ENCODE measurements around the gene JMJD1C.

JMJD1C gene

DNA sequence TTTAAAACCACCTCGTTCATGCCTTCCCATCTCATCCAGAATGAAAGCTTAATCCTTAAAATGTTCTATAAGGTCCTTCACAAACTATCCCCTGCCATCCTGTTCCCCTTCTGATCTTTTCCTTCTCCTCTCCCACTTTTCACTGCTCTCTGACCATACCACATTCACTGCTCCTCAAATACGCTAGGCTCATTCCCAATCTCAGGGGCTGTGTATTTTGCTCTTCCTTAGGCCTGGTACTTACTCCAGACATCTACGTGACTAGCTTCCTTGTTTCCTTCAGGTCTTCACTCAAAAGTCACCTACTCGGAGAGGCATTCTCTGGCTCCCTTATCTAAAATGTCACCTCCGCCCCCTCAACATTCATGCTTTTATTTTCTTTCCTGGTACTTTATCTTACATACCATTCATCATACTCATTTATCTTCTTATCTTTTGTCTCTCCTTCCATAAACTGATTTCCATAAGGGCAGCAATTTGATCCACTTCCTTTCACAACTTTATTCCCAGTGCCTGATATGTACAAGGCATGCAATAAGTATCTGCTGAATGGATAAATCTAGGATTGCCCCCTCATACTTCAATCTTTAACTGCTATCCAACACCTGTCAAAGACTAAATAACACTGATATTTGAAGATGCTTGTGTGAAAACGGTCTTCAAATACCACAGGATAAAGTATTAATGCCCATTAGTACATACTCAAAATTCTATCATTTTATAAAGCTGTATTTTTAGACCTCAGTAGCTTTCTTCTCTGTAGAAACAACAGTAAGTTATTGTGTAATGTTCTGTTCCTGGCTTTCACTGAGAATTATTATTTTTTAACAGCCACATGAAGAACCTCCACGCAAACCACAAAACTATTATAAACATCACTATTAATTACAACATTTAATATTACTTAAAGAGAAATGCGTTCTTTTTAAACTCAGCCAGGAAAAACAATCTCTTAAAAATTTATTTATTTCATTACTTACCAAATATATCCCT is 27.0 kb downstream of the JMJD1C start:
- DNase-seq (ENCODE audit: low spot score): no peak

DNA sequence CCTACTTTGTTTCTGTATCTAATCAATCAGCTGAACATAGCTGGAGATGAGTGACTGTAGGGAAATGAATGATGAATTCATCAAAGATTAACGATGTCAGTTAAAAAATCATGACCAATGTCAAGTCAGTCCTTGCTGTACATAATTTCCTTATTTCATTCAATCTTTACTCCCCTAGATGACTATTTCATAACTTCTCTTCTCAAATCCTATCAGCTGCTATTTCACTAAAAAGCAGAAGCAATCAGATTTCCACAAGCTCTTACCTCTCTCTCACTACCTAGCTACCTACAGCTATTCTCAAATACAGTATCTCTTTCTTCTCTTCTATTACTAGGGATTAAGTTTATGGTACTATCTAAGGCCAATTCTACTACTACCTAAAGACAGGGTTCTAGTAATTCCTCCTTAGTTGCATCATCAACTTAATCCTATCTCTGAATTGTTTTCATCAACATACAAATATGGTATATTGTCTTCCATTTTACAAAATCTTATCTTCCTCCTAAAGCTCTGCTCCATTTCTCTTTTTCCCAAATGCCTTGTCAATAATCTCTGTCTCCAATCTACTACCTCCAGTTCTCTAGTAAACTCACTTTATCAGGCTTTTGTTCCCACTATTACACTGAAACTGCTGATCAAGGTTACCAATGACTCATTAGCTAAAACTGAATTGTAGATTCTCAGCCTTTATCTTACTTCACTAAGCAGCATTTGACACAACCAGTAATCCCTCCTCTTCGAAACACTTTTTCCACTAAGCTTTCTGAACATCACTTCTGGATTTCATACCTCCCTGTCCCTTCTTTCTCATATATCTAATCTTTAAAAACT is 28.4 kb downstream of the JMJD1C start:
- DNase-seq (ENCODE audit: low spot score): no peak

DNA sequence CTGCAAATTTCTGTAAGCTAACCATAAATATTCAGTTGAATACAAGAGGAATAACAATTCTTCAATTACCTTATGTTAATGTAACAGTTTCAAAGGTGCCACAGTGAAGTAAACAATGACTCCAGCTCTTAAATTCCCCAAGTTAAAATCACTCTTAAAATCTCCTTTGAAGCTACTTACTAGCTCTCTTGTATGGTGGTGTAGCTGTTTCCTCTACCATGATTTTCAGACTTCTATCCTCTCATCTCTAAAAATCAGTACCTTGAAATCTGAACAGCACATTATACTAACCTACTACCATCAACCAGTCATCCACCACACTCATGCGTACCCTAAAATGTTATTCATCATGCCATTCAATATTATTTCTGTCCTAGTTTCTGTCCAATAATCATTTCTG is 29.6 kb downstream of the JMJD1C start:
- DNase-seq (ENCODE audit: low spot score): no peak

DNA sequence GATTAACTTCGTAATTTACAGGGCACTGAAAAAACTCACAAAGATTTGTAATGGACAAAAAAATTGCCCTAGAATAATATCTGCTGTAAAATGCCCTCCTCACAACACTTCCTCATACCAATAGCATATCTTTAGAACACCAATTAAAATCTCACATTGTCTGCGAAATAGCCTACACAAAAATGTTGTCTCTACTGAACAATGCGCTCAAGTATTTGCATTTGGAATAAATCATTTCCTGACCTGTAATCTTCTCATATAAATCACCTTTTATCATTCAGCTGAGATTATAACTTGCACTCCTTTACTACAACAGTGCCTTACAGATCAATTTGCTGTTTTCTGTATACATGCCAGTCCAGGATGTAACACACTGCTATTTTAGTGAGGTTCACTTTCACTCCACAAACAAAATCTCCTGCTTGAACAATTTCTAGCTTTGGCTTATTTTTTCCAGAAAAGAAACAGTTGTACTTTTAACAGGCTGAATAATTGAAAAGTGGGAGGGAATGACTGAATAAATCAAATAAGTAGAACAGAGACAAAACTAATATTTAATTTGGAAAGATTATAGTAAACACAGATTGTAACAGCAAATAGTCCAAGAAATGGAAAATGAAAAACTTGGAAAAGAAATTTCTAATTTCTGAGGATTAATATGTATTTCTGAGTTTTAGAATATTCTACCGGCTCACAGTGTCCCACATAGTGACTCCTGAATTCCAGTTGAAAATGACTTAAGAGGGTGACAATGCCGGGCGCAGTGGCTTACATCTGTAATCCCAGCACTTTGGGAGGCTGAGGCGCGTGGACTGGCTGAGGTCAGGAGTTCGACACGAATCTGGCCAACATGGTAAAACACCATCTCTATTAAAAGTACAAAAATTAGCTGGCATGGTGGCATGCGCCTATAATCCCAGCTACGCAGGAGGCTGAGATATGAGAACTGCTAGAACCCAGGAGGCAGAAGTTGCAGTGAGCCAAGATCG is 30.6 kb downstream of the JMJD1C start:
- no peak for DNase-seq (ENCODE audit: low spot score)

DNA sequence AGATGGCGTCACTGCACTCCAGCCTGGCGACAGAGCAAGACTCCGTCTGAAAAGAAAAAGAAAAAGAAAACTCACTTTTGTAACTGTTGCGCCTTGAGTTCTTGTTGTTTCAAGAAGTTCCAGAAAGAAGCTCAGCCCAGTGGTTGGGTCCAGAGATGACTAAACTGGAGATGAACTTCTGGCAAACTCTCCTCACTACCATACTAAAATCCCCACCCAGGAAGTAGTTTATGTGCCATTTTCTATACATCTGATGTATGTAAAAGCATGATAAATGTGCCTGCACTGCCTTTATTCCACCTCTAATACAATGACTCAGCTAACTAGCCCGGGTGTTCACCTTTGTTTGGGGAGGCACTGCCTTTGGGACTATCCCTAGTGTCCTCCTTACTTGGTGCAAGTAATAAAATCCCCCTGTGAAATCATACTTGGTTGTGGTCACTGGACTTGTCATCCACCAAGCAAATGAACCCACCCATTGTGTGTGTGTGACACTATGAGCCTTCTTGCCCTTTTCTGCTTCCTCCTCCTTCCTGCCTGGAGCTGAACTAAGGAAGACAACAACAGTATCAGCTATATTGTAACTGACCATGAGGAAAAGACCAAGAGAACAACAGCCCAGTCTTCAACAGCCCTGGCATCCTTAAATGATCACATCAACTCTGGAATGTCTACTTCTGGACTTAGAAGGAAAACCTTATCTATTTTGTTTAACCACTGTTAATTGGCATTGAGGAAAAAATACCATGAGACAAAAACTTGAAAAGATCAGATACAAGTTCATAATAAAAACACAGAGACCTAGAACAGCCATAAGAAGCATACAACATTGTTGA is 33.6 kb downstream of the JMJD1C start:
- no peak for DNase-seq (ENCODE audit: low spot score)

DNA sequence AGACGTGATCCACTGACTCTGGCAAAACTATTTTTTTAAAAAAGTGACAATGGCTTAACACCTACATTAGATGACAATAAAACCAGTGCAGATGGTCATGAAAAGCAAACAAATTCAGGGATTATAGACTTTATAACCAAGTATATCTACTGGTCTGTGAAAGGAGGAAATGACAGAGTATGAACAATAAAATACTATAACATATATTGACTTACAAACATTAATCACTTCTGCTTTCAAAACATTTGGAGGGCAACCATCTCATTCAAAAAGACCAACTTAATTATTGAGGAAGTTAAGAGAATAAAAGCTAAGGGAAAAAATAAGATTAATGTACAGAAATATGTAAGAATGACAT is 34.8 kb downstream of the JMJD1C start:
- DNase-seq (ENCODE audit: low spot score): no peak

DNA sequence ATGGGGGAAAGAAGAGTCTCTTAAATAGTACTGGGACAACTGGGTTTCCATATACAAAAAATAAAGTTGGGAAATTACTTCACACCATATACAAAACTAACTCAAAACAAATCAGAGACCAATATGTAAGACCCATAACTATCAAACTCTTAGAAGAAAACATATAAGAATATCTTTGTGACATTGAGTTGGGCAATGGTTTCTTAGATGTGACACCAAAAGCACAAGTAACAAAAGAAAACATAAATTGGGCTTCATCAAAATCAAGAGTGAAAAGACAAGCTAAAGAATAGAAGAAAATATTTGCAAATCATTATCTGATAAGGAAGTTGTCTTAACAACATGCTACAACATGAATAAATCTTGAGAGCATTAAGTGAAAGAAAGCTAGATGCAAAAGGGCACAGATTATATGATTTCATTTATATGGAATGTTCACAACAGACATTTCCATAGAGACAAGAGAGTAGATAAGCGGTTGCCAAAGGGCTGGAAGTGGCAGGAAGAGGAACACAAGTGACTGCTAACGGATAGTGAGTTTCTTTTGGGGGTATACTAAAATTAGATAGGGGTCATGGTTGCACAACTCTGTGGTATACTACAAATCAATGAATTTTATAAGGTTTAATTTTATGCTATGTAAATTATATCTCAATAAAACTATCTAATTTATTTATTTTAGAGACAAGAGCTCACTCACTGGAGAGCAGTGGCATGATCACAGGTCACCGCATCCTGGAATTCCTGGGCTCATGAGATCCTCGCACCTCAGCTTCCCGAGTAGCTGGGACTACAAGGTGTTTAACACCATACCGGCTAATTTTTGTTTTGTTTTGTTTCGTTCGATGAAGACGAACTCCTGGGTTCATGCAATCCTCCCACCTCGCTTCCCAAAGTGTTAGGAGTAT is 35.4 kb downstream of the JMJD1C start:
- peak; percentile 12 for DNase-seq (ENCODE audit: low spot score)

DNA sequence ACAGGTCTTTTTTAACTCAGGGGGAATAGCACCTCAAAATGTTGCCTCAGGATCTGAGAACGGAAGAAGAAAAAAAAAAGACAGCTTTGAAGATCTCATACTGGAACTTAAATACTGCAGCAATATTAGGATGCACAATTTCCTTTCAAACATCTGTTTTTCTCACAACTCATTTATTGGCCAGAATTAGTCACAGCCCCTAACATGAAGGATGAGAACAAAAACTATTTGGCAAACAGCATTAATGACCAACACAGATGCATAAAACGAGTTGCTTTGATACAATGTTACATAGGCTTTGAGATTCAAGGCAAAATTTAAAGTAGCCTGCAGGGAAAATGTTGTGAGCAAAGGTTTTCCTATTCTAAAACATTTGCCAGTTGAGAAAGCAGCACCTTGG is 36.5 kb downstream of the JMJD1C start:
- peak; percentile 30 for DNase-seq (ENCODE audit: low spot score)

DNA sequence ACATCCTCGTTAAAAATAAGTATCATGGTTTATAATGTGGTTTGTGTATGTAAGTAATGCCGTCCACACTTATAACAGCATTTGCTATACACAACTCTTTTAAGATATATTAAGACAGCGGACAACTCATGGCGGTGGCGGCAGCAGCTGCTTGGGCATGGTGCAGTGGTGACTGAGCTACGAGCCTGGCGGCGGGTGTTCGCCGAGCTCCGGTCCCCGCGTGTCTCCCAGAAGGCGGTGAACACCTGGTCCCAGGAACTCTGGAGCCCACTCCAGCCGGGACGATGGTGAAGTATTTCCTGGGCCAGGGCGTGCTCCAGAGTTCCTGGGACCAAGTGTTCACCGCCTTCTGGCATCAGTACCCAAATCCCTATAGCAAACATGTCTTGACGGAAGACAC is 38.8 kb downstream of the JMJD1C start:
- no peak for DNase-seq (ENCODE audit: low spot score)

DNA sequence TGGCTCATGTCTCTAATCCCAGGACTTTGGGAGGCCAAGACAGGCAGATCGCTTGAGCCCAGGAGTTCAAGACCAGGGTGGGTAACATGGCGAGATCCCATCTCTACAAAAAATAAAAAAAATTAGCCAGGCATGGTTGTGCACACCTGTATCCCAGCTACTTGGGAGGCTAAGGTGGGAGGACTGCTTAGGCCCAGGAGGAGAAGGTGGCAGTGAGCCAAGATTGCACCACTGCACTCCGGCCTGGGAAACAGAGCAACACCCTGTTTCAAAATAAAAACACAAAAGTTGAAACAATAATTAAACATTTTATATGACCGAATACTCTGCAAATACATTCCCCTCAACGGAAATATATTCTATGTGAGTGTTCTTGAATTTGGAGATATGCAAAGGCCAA is 40.3 kb downstream of the JMJD1C start:
- no peak for DNase-seq (ENCODE audit: low spot score)

DNA sequence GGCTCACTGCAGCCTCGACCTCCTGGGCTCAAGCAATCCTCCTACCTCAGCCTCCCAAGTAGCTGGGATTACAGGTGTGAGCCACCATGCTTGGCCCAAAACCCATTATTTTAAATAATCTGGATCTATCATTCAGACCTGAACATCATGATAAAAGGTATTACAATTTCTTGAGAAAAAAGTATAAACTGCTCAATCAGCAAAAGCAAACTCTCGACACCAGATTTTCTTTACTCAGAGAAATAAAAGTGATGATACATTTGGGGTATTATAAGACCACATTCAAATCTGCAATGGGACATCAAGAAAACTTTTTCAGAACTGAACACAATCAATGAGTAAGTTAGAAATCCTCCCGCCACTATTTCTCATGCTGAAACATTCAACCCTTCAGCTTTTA is 41.2 kb downstream of the JMJD1C start:
- no peak for DNase-seq (ENCODE audit: low spot score)

DNA sequence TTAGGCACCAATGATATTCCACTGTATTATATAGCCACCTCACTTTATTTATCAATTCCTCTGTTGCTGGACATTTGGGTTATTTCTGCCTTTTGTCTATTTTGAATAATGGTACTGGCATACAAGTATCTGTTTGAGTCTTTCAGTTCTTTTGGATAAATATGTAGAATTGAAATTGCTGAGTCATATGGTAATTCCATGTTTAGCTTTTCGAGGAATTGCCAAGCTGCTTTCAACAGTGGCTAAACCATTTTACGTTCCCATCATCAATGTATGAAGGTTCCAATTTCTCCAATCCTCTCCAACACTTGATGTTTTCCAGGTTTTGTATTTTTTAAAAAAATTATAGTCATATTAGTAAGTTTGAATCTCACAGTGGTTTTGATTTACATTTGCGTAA is 42.3 kb downstream of the JMJD1C start:
- DNase-seq (ENCODE audit: low spot score): no peak

DNA sequence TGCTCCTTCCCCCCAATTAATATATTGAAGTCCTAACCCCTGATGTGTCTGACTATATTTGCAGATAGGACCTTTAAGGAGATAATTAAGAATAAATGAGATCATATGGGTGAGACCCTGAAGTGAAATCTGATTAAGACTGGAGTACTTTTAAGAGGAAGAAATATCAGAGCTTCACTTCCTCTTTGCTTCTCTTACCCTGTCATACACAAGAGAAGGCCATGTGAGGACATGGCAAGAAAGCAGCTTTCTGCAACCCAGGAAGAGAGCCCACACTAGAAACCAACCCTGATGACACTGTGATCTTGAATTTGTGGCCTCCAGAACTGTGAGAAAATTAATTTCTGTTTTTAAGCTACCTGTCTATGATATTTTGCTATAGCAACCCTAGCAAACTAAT is 44.2 kb downstream of the JMJD1C start:
- DNase-seq (ENCODE audit: low spot score): no peak

DNA sequence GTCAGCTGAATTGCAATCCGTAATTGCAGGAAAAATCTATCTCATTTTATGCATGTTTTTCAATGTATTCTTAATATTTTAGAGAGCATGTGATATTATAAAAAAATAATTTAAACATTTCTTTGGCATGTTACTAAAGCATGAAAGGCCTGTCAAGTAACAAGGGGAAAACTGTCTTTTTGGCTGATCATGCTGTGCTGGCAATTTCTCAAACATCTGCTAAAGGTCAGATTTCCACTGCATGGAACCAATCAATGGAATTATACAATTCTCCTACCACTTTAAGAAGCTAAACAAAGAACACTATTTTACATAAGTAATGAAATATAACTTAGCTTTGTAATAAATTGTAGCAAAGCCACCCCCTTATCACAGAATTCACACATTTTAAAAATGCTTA is 49.4 kb downstream of the JMJD1C start:
- no peak for DNase-seq (ENCODE audit: low spot score)

DNA sequence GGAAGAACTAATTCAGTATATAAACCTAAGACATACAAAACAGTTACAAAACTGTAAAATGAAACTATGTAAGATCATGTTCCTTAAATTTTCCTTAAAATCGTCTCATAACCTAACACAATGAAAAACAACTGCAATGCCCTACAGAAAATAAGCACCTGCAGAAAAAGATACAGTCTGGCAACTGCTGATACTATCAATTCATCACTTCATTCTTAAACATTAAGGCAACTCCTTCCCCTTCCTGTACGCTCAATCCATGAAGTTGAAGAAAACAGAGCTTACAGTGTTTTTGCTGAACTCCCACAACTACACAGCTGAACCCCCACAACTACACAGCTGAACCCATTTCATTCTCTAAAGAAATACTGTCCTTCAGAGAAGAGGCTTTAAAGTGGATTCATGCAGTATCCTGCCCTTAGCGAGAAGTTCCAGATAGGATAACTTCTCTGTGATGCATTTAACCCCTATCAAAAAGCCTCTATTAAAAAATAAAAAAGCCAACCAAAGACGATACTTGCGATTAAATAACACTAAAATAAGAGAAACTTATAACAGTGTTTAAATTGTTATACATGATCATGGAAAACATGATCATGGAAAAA is 50.0 kb downstream of the JMJD1C start:
- peak; percentile 37 for DNase-seq (ENCODE audit: low spot score)

DNA sequence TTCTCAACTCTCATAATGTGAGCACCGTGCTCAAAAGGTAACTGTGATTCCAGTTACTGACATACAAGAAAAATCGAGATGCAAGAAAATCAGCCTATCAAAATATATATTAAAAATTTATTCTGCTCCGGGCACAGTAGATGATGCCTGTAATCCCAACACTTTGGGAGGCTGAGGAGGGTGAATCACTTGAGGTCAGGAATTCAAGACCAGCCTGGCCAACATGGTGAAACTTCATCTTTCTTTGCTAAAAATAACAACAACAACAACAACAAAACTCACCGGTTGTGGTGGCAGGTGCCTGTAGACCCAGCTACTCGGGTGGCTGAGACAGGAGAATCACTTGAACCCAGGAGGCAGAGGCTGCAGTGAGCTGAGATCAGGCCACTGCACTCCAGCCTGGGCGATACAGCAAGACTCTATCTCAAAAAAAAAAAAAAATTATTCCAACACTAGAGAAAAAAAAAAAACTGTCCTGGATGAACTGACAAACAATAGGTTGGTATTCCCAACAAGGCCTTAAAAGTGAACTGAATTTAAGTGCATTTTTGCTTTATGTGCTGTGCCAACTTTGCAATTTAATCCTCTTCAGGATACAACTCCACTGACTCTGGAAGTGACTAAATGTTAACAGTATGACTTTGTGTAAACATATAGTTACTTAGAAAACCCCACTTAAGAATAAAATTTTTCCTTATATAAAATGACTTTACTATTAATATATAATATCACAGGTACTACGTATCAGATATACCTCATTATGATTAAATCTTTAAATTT is 51.1 kb downstream of the JMJD1C start:
- DNase-seq (ENCODE audit: low spot score): no peak

DNA sequence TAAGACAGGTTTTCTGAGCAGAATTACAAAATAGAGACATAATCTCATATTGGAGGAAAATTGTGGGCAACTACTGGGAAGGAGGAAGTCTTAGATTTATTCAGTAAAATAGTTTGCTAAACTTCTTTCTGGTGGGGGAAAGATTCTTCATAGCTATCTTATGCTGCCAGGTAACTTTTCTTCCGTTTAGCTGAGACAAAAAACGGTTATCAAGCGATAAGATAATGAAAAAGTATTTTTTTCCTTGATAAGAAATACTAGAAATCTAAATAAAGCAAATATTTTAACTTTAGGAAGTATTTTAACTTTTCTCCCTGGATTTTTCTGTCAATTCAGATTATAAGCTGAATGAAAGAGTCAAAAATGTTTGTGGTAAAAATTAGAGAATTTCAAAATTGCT is 52.3 kb downstream of the JMJD1C start:
- DNase-seq (ENCODE audit: low spot score): no peak

DNA sequence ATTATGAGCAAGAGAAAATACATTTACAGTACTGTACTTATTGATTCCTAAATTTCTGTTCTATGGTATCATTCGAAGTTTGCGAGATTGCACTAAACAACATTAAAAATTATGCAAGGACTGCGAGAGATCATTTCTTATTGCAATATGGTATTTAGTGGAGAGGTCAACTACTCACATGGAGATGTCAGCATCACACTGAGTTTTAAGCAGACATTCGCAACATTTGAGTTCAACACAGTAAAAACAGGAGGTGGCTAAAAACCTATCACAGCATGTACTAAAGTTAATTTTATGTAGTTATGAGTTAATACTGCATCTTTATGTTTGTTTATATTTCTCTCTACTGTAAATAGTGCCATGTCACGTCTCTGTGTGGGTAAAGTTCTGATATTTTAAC is 53.5 kb downstream of the JMJD1C start:
- no peak for DNase-seq (ENCODE audit: low spot score)

DNA sequence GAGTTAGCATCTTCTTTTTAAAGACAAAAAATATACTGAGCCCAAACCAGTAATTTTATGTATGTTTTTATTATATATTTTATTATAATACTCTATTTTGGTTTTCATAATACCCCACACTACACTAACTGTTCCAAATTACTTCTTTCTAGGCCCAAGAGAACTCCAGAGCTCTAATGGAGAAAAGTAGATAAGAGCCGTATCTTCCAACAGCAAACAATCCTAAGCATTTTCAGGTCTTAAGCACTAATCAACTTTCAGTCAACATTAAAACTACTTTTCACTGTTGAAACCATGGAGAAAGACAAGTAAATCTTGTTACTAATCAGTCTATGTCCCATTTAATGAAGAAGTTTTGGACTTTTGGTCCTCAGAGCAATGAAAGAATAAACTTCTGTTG is 55.1 kb downstream of the JMJD1C start:
- DNase-seq (ENCODE audit: low spot score): no peak
